HCT116 (cell line): ENCODE data around the gene PCAT7. TPM values are rescaled to one million over a fixed set of nuclear protein-coding genes. Genes with fewer than 3 reads are reported as not detected.

Experiments
- ATAC-seq: fragments of 200-7000 bp; cut with Tn5 transposase; 2 replicates; pipeline ENCODE4 v1.9.1; 2020; ENCODE audit warnings: mild to moderate bottlenecking, moderate library complexity
- BruUV-seq: library from RNA; stranded (reverse); fragments of 400-500 nt; replicated peaks from 2 replicates; lab custom pipeline; 2021; lab: Mats Ljungman, UMichigan
- CTCF ChIA-PET: fragments of 300-600 bp; sonication (Branson Sonifier 250); formaldehyde crosslinking; loops from one replicate; lab custom pipeline; 2021; ENCODE audit warnings: antibody characterized with exemption; lab: Charles Lee
- POLR2A ChIA-PET: fragments of 300-600, 350-600 bp; sonication (Branson Sonifier 250); formaldehyde crosslinking; loops from one replicate; lab custom pipeline; 2021; ENCODE audit warnings: antibody characterized with exemption; lab: Charles Lee
- RAD21 ChIA-PET, 2 experiments: fragments of 300-600 bp; sonication (Branson Sonifier 250); formaldehyde crosslinking; loops; one replicate each; lab custom pipeline; 2023; ENCODE audit warnings: low total read pairs in 2 of 2; ENCODE audit not compliant: uncharacterized antibody in 2 of 2, unreplicated experiment in 2 of 2, low non-redundant PET in 1 of 2; lab: Charles Lee
- DNase-seq: peaks from one replicate; pipeline ENCODE4 v3.0.0-alpha.2; 2010; ENCODE audit warnings: low read depth, low spot score
- H2AFZ ChIP-seq: fragments of 200-600 bp; shearing (Covaris generic), sonication (generic); 2 replicates; pipeline ENCODE4 v1.6.1; 2017; ENCODE audit warnings: low read depth, mixed run types, mixed read lengths, antibody characterized with exemption, low read length; ENCODE audit not compliant: poor library complexity, severe bottlenecking
- H3K27ac ChIP-seq: 2 replicates; pipeline ENCODE4 v1.5.1; 2012; ENCODE audit warnings: low read depth, low read length
- H3K27me3 ChIP-seq: fragments of 200-600 bp; sonication (generic); 2 replicates; pipeline ENCODE4 v1.6.1; 2016; ENCODE audit warnings: mixed run types, low read length, mixed read lengths; ENCODE audit not compliant: insufficient read depth
- H3K36me3 ChIP-seq, 2 experiments: fragments of 200-500 bp in 1 of 2; fragments of 200-600 bp in 1 of 2; sonication (Bioruptor generic) in 1 of 2; sonication (generic) in 1 of 2; 2 replicates each; pipeline versions ENCODE4 v1.5.1 to v1.6.1; 2014 to 2016; ENCODE audit warnings: low read length in 2 of 2, inconsistent platforms in 1 of 2, mixed read lengths in 1 of 2, mixed run types in 1 of 2; ENCODE audit not compliant: insufficient read depth in 2 of 2, control insufficient read depth in 1 of 2
- H3K4me1 ChIP-seq, 2 experiments: fragments of 200-600 bp in 1 of 2; sonication (generic) in 1 of 2; 2 replicates each; pipeline versions ENCODE4 v1.5.1 to v1.6.1; 2012 to 2017; ENCODE audit warnings: low read length in 2 of 2, inconsistent platforms in 1 of 2, mild to moderate bottlenecking in 1 of 2, mixed read lengths in 1 of 2, mixed run types in 1 of 2, moderate library complexity in 1 of 2; ENCODE audit not compliant: insufficient read depth in 2 of 2, control insufficient read depth in 1 of 2
- H3K4me2 ChIP-seq: fragments of 200-600 bp; sonication (generic); 2 replicates; pipeline ENCODE4 v1.6.1; 2017; ENCODE audit warnings: mixed run types, low read length, mixed read lengths
- H3K4me3 ChIP-seq, 2 experiments: fragments of 200-600 bp in 1 of 2; sonication (generic) in 1 of 2; replicated peaks in 1 of 2; 2 replicates each; pipeline ENCODE4 v1.5.1; 2011 to 2016; ENCODE audit warnings: low read length in 2 of 2, control low read depth in 1 of 2, low read depth in 1 of 2, mild to moderate bottlenecking in 1 of 2, mixed read lengths in 1 of 2, mixed run types in 1 of 2
- H3K79me2 ChIP-seq: fragments of 200-600 bp; sonication (generic); 2 replicates; pipeline ENCODE4 v1.6.1; 2017; ENCODE audit warnings: mild to moderate bottlenecking, mixed run types, low read length, moderate library complexity, mixed read lengths; ENCODE audit not compliant: insufficient read depth
- H3K9ac ChIP-seq: fragments of 200-600 bp; sonication (generic); 2 replicates; pipeline ENCODE4 v1.6.1; 2016; ENCODE audit warnings: low read length, mixed read lengths
- H3K9me2 ChIP-seq: fragments of 200-600 bp; sonication (generic), shearing (Covaris generic); 2 replicates; pipeline ENCODE4 v1.6.1; 2017; ENCODE audit warnings: mixed run types, mild to moderate bottlenecking, moderate library complexity; ENCODE audit not compliant: insufficient read depth
- H3K9me3 ChIP-seq, 2 experiments: fragments of 200-500 bp in 1 of 2; fragments of 200-600 bp in 1 of 2; sonication (Bioruptor generic) in 1 of 2; sonication (generic) in 1 of 2; 2 replicates each; pipeline ENCODE4 v1.6.1; 2014 to 2017; ENCODE audit warnings: low read length in 2 of 2, mixed read lengths in 2 of 2, inconsistent platforms in 1 of 2, low read depth in 1 of 2, mild to moderate bottlenecking in 1 of 2, mixed run types in 1 of 2, moderate library complexity in 1 of 2; ENCODE audit not compliant: control insufficient read depth in 1 of 2, insufficient read depth in 1 of 2
- H4K20me1 ChIP-seq: fragments of 200-600 bp; sonication (generic), shearing (Covaris generic); 2 replicates; pipeline ENCODE4 v1.6.1; 2017; ENCODE audit warnings: mixed run types, mild to moderate bottlenecking, moderate library complexity; ENCODE audit not compliant: insufficient read depth
- CBX3 ChIP-seq: IDR thresholded peaks from 2 replicates; pipeline ENCODE4 v1.6.1; 2012; ENCODE audit warnings: low read depth
- CEBPB ChIP-seq: IDR thresholded peaks from 2 replicates; pipeline ENCODE4 v1.6.1; 2012; ENCODE audit warnings: low read depth
- EGR1 ChIP-seq: IDR thresholded peaks from 2 replicates; pipeline ENCODE4 v1.6.1; 2012; ENCODE audit warnings: low read depth
- ELF1 ChIP-seq: IDR thresholded peaks from 2 replicates; pipeline ENCODE4 v1.6.1; 2012; ENCODE audit warnings: low read depth, borderline replicate concordance
- EZH2 ChIP-seq: fragments of 200-600 bp; sonication (generic); IDR thresholded peaks from 2 replicates; pipeline ENCODE4 v1.6.1; 2017; ENCODE audit warnings: antibody characterized with exemption, mixed run types
- FOSL1 ChIP-seq: IDR thresholded peaks from 2 replicates; pipeline ENCODE4 v1.6.1; 2012; ENCODE audit warnings: low read depth
- JUND ChIP-seq: IDR thresholded peaks from 2 replicates; pipeline ENCODE4 v1.6.1; 2012
- POLR2AphosphoS5 ChIP-seq: IDR thresholded peaks from 2 replicates; pipeline ENCODE4 v1.6.1; 2011; ENCODE audit warnings: mild to moderate bottlenecking, low read depth, low read length, moderate library complexity
- RAD21 ChIP-seq: IDR thresholded peaks from 2 replicates; pipeline ENCODE4 v1.6.1; 2012; ENCODE audit warnings: low read depth, mild to moderate bottlenecking
- SP1 ChIP-seq: IDR thresholded peaks from 2 replicates; pipeline ENCODE4 v1.6.1; 2012; ENCODE audit warnings: low read depth
- TCF7L2 ChIP-seq: IDR thresholded peaks from 2 replicates; pipeline ENCODE4 v1.7.0; 2011; ENCODE audit warnings: borderline replicate concordance, inconsistent platforms; ENCODE audit not compliant: insufficient read depth, insufficient read length; ENCODE audit errors: extremely low read depth
- ZFX ChIP-seq: fragments of 450-650 bp; IDR thresholded peaks from 2 replicates; pipeline ENCODE4 v1.6.1; 2017
- ZNF274 ChIP-seq: fragments of 200-500 bp; sonication (Bioruptor generic); IDR thresholded peaks from 2 replicates; pipeline ENCODE4 v1.6.1; 2014; ENCODE audit warnings: mild to moderate bottlenecking, low read depth, low read length, inconsistent platforms
- intact Hi-C: fragments of 100-400 bp; cut with micrococcal nuclease; formaldehyde crosslinking; loops from 2 replicates; pipeline ENCODE4 v1.10.0; 2022
- total RNA-seq: library from RNA; stranded (reverse); gene quantifications from one replicate; pipeline ENCODE4 v1.2.1, GENCODE V29; 2021; ENCODE audit not compliant: unreplicated experiment
- TF ChIP-seq, protein P1 (sequence below): IDR thresholded peaks from 2 replicates; pipeline ENCODE4 v1.6.1; 2012

PCAT7 gene
- total RNA-seq, 1 experiment from 2014 or later = 3.8 TPM

DNA sequence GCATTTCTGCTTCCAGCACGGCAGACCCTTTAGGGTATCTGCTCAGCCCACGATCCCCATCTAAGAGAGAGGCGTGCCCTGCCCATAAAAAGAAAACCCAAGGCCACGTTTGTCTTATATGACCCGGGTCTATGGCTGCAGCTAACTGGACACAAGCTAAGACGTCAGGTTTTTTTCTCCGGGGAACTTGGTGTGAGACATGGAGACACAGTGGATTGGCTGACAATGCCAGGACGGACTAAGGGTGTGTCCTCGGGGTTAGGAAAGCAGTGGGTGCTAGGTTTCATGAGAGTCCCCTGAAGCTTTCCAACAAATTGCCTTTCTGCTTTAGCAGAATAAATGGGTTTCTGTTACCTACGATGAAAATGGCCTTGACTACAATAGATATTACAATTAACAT is 45.8 kb downstream of the PCAT7 start:
- no TSS peak for BruUV-seq
- H3K27me3 ChIP-seq = no peaks in the 10 kb centered on the region
- no peaks in the 10 kb centered on the region for H3K36me3 ChIP-seq
- no peaks in the 10 kb centered on the region for H3K79me2 ChIP-seq
- H3K4me2 ChIP-seq = no peak overlapping the region
- intact Hi-C loops = loop anchor here (10.0 kb wide), 2 partner anchors 586 to 916 kb away; no protein-coding TSS in a partner anchor
- H2AFZ ChIP-seq = no peak overlapping the region
- peaks cover 0 to 11% of the 10 kb centered on the region in 2 experiments; a peak in 2 of 4 replicates for H3K4me1 ChIP-seq
- ChIA-PET CTCF (interaction anchor here (1.5 kb wide), 1 partner anchor 46 kb away, joined by 4 read pairs; the partner anchor contains the start of gene PCAT7), RAD21 (no interaction called here), POLR2A (no interaction called here)
- H4K20me1 ChIP-seq = no peaks in the 10 kb centered on the region
- no peak overlapping the region for H3K9ac ChIP-seq
- no peak overlapping the region for H3K27ac ChIP-seq
- DNase-seq (no peak), ATAC-seq (no peak)
- no peaks in the 10 kb centered on the region for H3K9me3 ChIP-seq
- H3K4me3 ChIP-seq = no peak overlapping the region
- no peaks in the 10 kb centered on the region for H3K9me2 ChIP-seq
- TF ChIP-seq TCF7L2 (no peak), CBX3 (no peak), SP1 (no peak), JUND (no peak), FOSL1 (no peak), EGR1 (no peak), RAD21 (no peak), ZNF274 (no peak), ZFX (no peak), CEBPB (no peak), EZH2 (no peak), POLR2AphosphoS5 (no peak), ELF1 (no peak)
- TF ChIP-seq, protein P1, sequence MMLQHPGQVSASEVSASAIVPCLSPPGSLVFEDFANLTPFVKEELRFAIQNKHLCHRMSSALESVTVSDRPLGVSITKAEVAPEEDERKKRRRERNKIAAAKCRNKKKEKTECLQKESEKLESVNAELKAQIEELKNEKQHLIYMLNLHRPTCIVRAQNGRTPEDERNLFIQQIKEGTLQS = no peak
- TF ChIP-seq, all 23 proteins: peak for 0
